ENCODE results near the gene EFCC1.
"Not testable (repeated sequence)": the region's sequence is repeated elsewhere in the genome, so short reads cannot be mapped to it uniquely, and the experiment has no call there.

EFCC1 gene

DNA sequence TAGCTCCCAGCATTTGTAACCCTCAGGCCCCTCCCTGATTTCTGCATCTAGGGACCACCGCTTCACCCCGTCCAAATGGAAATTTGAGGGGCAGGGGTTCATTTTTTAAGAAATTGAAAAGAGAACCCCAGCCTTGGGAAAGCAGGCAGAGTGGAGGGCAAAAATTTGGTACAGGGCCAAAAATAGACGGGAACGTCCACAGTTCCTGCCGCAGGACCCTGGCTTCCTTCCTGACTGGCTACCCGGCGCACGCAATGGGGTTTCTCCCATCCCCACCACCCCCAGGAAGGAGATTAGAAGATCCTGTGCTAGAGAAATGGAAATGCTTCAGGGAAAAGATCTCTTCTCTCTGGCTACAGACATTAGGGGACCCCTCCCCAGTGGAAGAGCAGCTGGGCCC, 80.4 kb downstream of the EFCC1 start:
- no peak for DNase-seq (ENCODE audit: low spot score)

DNA sequence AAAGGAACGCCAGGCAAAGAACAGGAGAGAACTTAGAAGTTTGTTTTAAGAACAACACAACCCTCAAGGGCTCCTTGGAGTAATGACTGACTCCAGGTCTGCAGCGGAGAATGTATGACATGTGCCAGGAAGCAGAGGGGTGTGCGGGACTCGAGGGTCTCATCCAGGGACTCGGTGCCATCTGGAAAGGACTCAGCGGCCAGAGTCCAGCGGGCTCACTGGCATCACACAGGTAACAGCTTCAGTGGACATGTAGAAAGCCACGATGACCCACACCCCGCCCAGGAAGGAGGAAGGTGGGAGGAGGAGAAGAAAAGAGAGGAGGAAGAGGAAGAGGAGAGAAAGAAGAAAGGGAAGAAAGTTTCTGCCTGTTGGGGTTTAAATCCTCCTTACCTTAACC, 80.9 kb downstream of the EFCC1 start:
- no peak for DNase-seq (ENCODE audit: low spot score)

DNA sequence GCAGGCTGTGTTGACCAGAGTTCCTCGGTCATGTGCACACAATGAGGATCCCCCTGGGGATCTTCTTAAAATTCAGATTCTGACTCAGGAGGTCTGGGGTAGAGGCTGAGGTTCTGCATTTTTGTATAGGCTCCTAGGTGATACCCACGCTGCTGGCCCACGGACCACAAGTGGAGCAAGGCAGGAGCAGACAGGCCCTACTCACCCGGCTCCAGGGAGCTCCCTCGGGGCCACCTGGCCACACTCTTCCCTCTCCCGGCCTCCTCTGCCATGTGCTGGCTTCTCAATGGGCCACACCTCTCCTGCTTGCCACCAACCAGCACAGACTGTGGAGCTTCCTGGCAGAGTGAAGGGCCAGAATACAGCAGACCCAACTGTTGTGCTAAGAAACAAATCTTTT, 83.4 kb downstream of the EFCC1 start:
- DNase-seq (ENCODE audit: low spot score) = no peak

DNA sequence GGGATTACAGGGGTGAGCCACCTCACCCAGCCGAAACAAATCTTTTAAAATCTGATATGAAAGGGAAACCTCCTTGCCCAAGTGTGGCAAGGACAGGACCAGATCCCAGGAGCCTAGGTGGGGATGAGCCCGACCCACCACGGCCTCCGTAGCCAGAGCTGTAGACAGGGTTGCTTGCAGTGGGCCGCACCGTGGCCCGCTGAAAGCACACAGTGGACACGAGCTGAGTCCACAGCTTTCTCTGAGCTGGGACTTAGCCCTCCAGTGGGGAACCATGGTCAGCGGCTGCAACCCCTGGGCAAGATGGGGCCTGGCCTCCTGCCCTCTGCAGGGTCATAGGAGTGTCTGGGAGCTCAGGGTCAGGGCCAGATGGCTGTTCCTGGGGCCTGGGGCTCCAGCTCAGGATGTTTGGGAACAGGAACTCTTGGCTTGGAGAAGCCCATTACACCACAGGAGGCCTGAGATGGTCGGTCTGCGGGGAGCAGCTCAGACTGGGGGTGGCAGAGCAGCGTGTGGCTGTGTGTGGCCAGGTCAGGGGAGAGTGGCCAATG, 84.1 kb downstream of the EFCC1 start:
- no peak for DNase-seq (ENCODE audit: low spot score)

DNA sequence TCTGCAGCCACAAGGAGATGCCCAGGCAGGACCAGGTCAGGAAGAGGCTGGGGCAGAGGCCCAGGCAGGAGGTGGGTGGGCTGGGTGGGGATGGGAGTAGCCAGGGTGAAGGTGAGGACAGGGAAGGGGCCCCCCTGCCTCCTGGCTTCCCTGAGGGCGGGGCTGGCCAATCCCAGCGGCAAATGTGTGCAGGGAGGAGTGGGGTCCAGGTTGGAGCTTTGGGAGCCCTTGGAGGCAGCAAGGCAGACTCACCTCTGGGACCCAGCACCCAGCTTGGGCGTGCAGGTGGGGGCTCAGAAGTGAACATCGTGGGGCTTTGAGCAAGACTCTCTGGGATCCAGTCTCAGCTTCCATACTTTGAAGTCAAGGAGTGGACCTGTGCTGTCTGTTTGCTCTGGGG, 84.7 kb downstream of the EFCC1 start:
- DNase-seq (ENCODE audit: low spot score) = no peak

DNA sequence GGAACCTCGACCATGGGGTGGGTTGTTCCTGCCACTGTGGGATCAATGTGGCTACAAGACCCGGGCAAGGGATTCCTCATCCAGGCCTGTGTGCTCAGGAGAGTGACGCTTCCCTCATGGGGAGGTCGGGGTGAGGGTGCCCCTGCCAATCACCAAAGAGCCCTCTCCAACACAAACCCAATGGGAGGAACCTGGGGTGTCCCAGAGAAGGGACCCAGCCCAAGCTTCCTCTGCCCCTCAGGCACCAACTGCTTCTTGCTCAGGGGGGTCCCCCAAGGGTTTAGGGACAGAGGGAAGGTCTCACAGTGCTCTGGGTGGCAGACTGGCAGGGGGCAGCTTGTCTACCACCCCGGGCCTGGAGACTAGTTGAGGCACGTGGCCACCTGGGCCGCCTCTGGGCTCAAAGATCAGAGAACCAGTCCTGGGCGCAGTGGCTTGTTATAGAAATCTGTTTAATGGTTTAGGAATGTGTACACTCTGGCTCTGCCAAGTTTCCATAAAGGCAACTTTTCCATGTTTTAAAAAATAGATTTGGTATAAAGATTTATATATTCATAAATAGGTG, 86.1 kb downstream of the EFCC1 start:
- no peak for DNase-seq (ENCODE audit: low spot score)

DNA sequence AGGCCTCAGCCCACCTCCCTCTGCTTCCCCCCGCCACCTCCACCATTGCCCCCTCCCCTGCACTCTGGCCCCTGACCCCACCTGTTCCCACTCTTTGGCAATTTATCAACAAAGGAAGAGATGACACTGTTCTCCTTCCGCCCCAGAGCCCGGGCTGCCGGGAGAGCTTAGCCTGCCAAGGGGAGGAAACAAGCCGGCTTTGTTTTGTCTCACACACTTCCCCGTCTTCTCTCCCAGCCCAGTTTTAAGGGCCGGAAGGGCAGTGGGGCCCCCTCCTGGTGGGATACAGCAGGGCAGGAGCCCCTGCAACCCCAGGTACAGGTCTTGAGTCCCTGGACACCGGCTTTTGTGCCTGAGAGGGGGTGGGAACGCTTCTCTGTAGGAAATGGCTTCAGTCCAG, 86.8 kb downstream of the EFCC1 start:
- not testable (repeated sequence) for DNase-seq (ENCODE audit: low spot score)

DNA sequence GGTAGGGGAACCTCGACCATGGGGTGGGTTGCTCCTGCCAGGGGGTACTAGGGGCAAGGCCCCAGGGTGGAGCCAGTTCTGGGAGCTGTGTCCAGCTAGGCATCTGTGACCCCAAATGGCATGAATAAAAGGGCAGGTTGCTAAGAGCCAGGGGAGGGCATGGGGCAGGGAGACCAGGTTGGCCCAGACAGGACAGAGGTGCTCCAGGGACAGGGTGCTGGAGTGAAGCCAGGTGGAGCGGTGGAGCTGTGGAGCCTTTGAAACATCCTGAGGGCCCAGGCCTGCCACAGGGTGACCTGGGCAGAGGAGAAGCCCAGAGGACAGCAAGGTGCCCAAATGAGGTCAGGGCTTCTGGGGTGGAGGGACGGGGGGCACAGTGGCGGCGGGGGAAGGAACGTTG, 87.2 kb downstream of the EFCC1 start:
- DNase-seq (ENCODE audit: low spot score) = not testable (repeated sequence)

All from CD4-positive, alpha-beta T cell treated with Interleukin-6 at 100 ng/mL for 8 hours (primary cell).